Ishikawa (cell line): ENCODE measurements around the gene LTA4H.

Source experiments
- CREB1 ChIP-seq: IDR thresholded peaks from 2 replicates; pipeline ENCODE4 v1.6.1; 2012; ENCODE audit warnings: low read depth
- EGR1 ChIP-seq: IDR thresholded peaks from 2 replicates; pipeline ENCODE4 v1.6.1; 2012
- EP300 ChIP-seq: IDR thresholded peaks from 2 replicates; pipeline ENCODE4 v1.6.1; 2012; ENCODE audit warnings: borderline replicate concordance
- RAD21 ChIP-seq: IDR thresholded peaks from 2 replicates; pipeline ENCODE4 v1.6.1; 2012; ENCODE audit warnings: low read depth
- TAF1 ChIP-seq: IDR thresholded peaks from 2 replicates; pipeline ENCODE4 v1.6.1; 2012; ENCODE audit warnings: low read depth, mild to moderate bottlenecking
- YY1 ChIP-seq: IDR thresholded peaks from 2 replicates; pipeline ENCODE4 v1.6.1; 2012; ENCODE audit warnings: low read depth
- ZBTB7A ChIP-seq: IDR thresholded peaks from 2 replicates; pipeline ENCODE4 v1.6.1; 2012; ENCODE audit warnings: low read depth
- TF ChIP-seq, protein P1 (sequence below): IDR thresholded peaks from 2 replicates; pipeline ENCODE4 v1.6.1; 2012; ENCODE audit warnings: low read depth, mild to moderate bottlenecking

DNA sequence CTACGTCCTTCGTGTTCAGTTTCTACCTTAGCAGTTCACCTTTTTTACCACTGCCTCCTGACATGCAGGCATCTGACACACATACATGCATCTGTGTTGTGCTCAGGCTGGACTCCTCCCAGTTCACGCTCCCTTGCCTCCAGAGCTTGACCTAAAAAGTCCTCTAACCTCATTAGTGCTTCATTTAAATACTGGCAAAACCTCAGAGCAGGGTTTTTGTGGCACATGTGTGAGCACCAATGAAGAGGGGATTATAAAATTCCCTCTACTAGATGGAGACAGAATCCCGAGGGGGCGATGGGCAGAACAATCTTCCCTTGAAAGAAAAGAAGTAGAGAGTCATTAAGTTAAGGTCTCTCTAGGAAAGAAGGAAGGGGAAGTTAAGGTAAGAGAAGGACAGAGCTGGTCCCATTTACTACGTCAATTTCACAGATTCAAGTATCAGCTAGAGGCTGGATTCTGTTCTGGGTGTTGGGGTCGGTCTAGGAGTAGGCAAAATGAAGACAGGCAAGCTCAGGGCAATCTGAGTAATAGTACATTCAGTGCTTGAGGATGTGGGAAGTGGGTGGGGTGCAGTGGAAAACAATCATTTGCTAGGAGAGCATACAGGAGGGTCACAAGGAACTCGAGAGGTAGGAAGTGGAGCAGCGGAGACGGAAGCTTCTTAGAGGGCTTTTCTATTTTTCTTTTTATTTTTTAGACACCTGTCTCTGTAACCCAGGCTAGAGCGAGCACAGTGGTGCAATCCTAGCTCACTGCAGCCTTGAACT lies 46.7 kb downstream of the LTA4H start:
- TF ChIP-seq RAD21 (no peak), EGR1 (no peak), TAF1 (no peak), ZBTB7A (no peak), EP300 (no peak), YY1 (no peak), CREB1 (no peak)
- TF ChIP-seq, protein P1, sequence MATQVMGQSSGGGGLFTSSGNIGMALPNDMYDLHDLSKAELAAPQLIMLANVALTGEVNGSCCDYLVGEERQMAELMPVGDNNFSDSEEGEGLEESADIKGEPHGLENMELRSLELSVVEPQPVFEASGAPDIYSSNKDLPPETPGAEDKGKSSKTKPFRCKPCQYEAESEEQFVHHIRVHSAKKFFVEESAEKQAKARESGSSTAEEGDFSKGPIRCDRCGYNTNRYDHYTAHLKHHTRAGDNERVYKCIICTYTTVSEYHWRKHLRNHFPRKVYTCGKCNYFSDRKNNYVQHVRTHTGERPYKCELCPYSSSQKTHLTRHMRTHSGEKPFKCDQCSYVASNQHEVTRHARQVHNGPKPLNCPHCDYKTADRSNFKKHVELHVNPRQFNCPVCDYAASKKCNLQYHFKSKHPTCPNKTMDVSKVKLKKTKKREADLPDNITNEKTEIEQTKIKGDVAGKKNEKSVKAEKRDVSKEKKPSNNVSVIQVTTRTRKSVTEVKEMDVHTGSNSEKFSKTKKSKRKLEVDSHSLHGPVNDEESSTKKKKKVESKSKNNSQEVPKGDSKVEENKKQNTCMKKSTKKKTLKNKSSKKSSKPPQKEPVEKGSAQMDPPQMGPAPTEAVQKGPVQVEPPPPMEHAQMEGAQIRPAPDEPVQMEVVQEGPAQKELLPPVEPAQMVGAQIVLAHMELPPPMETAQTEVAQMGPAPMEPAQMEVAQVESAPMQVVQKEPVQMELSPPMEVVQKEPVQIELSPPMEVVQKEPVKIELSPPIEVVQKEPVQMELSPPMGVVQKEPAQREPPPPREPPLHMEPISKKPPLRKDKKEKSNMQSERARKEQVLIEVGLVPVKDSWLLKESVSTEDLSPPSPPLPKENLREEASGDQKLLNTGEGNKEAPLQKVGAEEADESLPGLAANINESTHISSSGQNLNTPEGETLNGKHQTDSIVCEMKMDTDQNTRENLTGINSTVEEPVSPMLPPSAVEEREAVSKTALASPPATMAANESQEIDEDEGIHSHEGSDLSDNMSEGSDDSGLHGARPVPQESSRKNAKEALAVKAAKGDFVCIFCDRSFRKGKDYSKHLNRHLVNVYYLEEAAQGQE = no peak
